ENCODE data around the gene RILP.

RILP gene

GRCh38 chr17:1629504-1630310 is 20.0 kb downstream of the RILP start:
- DNase-seq (ENCODE audit: low spot score), result peak; percentile 73

- DNase-seq (ENCODE audit: low spot score), result peak; percentile 92
Measured at GRCh38 chr17:1628856-1629503, 20.7 kb downstream of the RILP start.

GRCh38 chr17:1627982-1628855 is 21.4 kb downstream of the RILP start, which contains the start of gene SLC43A2:
Gene SLC43A2 (minus strand): TSS chr17:1628834. CDS start chr17:1627874, 960 bp downstream.
- peak; percentile 86 for DNase-seq (ENCODE audit: low spot score)

- DNase-seq (ENCODE audit: low spot score), result no peak
Measured at GRCh38 chr17:1627182-1627981, 22.3 kb downstream of the RILP start.

GRCh38 chr17:1626333-1626732 is 23.3 kb downstream of the RILP start:
- peak; percentile 67 for DNase-seq (ENCODE audit: low spot score)

GRCh38 chr17:1625581-1625980 is 24.1 kb downstream of the RILP start:
- DNase-seq (ENCODE audit: low spot score), result no peak

- DNase-seq (ENCODE audit: low spot score), result no peak
Measured at GRCh38 chr17:1625053-1625452, 24.6 kb downstream of the RILP start.

- no peak for DNase-seq (ENCODE audit: low spot score)
Measured at GRCh38 chr17:1624650-1625049, 25.0 kb downstream of the RILP start.

- DNase-seq (ENCODE audit: low spot score), result no peak
Measured at GRCh38 chr17:1623057-1623630, 26.5 kb downstream of the RILP start.

GRCh38 chr17:1621273-1621954 is 28.3 kb downstream of the RILP start:
- DNase-seq (ENCODE audit: low spot score), result no peak

- no peak for DNase-seq (ENCODE audit: low spot score)
Measured at GRCh38 chr17:1620486-1620885, 29.2 kb downstream of the RILP start.

GRCh38 chr17:1617620-1618174 is 32.0 kb downstream of the RILP start:
- no peak for DNase-seq (ENCODE audit: low spot score)

- DNase-seq (ENCODE audit: low spot score), result no peak
Measured at GRCh38 chr17:1616101-1616500, 33.6 kb downstream of the RILP start.

- no peak for DNase-seq (ENCODE audit: low spot score)
Measured at GRCh38 chr17:1612400-1612799, 37.3 kb downstream of the RILP start.

GRCh38 chr17:1611715-1612114 is 38.0 kb downstream of the RILP start:
- DNase-seq (ENCODE audit: low spot score), result no peak

GRCh38 chr17:1608676-1609075 is 41.0 kb downstream of the RILP start:
- DNase-seq (ENCODE audit: low spot score), result no peak

GRCh38 chr17:1607971-1608320 is 41.7 kb downstream of the RILP start:
- DNase-seq (ENCODE audit: low spot score), result no peak

GRCh38 chr17:1606352-1606985 is 43.2 kb downstream of the RILP start:
- no peak for DNase-seq (ENCODE audit: low spot score)

GRCh38 chr17:1605681-1606351 is 43.9 kb downstream of the RILP start:
- no peak for DNase-seq (ENCODE audit: low spot score)
